Stimulated activated CD4-positive, alpha-beta T cell treated with anti-CD3 and anti-CD28 coated beads, Interleukin-2, amount 100 ng/mL, for 4 hours (primary cell): Measurements from ENCODE around the gene PAPPA2.
"Not testable (repeated sequence)": the region's sequence is repeated elsewhere in the genome, so short reads cannot be mapped to it uniquely, and the experiment has no call there.

ENCODE experiments used
- DNase-seq: peaks from one replicate; pipeline ENCODE4 v3.0.0-alpha.2; 2020; ENCODE audit warnings: low read depth

PAPPA2 gene

GRCh38 chr1:176694713-176695112, 231.7 kb downstream of the PAPPA2 start:
- no peak for DNase-seq

- no peak for DNase-seq
Observed at GRCh38 chr1:176696109-176696508, 233.1 kb downstream of the PAPPA2 start.

- DNase-seq: no peak
Observed at GRCh38 chr1:176696689-176697088, 233.7 kb downstream of the PAPPA2 start.

GRCh38 chr1:176699821-176700220, 236.8 kb downstream of the PAPPA2 start:
- no peak for DNase-seq

GRCh38 chr1:176701151-176701866, 238.3 kb downstream of the PAPPA2 start:
- no peak for DNase-seq

GRCh38 chr1:176702901-176703300, 239.9 kb downstream of the PAPPA2 start:
- no peak for DNase-seq

GRCh38 chr1:176705585-176705984, 242.6 kb downstream of the PAPPA2 start:
- no peak for DNase-seq

GRCh38 chr1:176717066-176717750, 254.2 kb downstream of the PAPPA2 start:
- no peak for DNase-seq

GRCh38 chr1:176719447-176719846, 256.5 kb downstream of the PAPPA2 start:
- DNase-seq: no peak

- DNase-seq: no peak
Observed at GRCh38 chr1:176720838-176721237, 257.9 kb downstream of the PAPPA2 start.

GRCh38 chr1:176733661-176734060, 270.7 kb downstream of the PAPPA2 start:
- no peak for DNase-seq

- no peak for DNase-seq
Observed at GRCh38 chr1:176735201-176735600, 272.2 kb downstream of the PAPPA2 start.

GRCh38 chr1:176736015-176736414, 273.0 kb downstream of the PAPPA2 start:
- DNase-seq: no peak

GRCh38 chr1:176741181-176741580, 278.2 kb downstream of the PAPPA2 start:
- DNase-seq: no peak

- DNase-seq: no peak
Observed at GRCh38 chr1:176742322-176742721, 279.3 kb downstream of the PAPPA2 start.

- no peak for DNase-seq
Observed at GRCh38 chr1:176744142-176744541, 281.2 kb downstream of the PAPPA2 start.

GRCh38 chr1:176745945-176746344, 283.0 kb downstream of the PAPPA2 start:
- no peak for DNase-seq

- DNase-seq: no peak
Observed at GRCh38 chr1:176752505-176752904, 289.5 kb downstream of the PAPPA2 start.

GRCh38 chr1:176754676-176755075, 291.7 kb downstream of the PAPPA2 start:
- DNase-seq: no peak

GRCh38 chr1:176756817-176757216, 293.8 kb downstream of the PAPPA2 start:
- not testable (repeated sequence) for DNase-seq

- DNase-seq: no peak
Observed at GRCh38 chr1:176765608-176766007, 302.6 kb downstream of the PAPPA2 start.

GRCh38 chr1:176766779-176767178, 303.8 kb downstream of the PAPPA2 start:
- no peak for DNase-seq

GRCh38 chr1:176767714-176768136, 304.8 kb downstream of the PAPPA2 start:
- DNase-seq: no peak

GRCh38 chr1:176768532-176768931, 305.6 kb downstream of the PAPPA2 start:
- no peak for DNase-seq
